ENCODE results near the gene RILPL2.
A peak's percentile ranks its signal among the peaks of the same experiment; 100 is the strongest.

Gene RILPL2

DNA sequence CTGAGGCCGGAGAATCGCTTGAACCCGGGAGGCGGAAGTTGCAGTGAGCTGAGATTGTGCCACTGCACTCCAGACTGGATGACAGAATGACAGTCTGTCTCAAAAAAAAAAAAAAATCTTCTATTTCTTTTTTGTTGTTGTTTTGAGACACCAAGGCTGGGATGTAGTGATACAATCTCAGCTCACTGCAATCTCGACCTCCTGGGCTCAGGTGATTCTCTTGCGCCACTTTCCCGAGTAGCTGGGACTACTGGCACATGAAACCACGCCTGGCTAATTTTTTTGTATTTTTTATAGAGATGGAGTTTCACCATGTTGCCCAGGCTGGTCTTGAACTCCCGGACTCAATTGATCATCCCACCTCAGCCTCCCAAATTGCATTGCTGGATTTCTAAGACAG, 14.2 kb upstream of the RILPL2 start:
- Histone ChIP-seq H3K4me3 (ENCODE audit: low read depth, low read length) (no peak overlapping the region), H3K9ac (no peak overlapping the region), H2AFZ (peak overlapping the region; percentile 38), H3K9me3 (ENCODE audit: control insufficient read depth, low read length) (no peaks in the 10 kb centered on the region), H3K4me2 (ENCODE audit: low read length) (no peak overlapping the region), H3K4me1 (peaks cover 7% of the 10 kb centered on the region), H3K36me3 (ENCODE audit: control insufficient read depth, insufficient read depth, low read length) (no peaks in the 10 kb centered on the region), H3K79me2 (no peaks in the 10 kb centered on the region), H3K27ac (no peak overlapping the region), H3K27me3 (ENCODE audit: control insufficient read depth, insufficient read depth, low read length) (no peaks in the 10 kb centered on the region)
- TF ChIP-seq, protein P1, sequence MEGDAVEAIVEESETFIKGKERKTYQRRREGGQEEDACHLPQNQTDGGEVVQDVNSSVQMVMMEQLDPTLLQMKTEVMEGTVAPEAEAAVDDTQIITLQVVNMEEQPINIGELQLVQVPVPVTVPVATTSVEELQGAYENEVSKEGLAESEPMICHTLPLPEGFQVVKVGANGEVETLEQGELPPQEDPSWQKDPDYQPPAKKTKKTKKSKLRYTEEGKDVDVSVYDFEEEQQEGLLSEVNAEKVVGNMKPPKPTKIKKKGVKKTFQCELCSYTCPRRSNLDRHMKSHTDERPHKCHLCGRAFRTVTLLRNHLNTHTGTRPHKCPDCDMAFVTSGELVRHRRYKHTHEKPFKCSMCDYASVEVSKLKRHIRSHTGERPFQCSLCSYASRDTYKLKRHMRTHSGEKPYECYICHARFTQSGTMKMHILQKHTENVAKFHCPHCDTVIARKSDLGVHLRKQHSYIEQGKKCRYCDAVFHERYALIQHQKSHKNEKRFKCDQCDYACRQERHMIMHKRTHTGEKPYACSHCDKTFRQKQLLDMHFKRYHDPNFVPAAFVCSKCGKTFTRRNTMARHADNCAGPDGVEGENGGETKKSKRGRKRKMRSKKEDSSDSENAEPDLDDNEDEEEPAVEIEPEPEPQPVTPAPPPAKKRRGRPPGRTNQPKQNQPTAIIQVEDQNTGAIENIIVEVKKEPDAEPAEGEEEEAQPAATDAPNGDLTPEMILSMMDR (IDR thresholded peaks at IDR 0.05): no peak

DNA sequence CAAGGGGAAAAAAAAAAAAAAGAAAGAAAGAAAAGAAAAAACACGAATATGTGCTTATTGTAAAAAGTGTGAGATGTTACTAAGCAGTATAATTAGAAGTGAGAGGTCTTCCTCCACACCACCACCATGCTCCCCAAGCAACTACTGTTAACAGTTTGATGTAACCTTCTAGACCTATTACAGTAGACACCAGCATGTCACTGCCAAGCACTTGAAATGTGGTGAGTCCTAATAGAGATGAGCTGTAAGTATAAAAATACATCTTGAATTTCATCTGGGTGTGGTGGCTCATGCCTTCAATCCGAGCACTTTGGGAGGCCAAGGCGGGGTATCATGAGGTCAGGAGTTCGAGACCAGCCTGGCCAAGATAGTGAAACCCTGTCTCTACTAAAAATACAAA, 13.4 kb upstream of the RILPL2 start:
- H3K36me3 ChIP-seq (ENCODE audit: control insufficient read depth, insufficient read depth, low read length): no peaks in the 10 kb centered on the region

DNA sequence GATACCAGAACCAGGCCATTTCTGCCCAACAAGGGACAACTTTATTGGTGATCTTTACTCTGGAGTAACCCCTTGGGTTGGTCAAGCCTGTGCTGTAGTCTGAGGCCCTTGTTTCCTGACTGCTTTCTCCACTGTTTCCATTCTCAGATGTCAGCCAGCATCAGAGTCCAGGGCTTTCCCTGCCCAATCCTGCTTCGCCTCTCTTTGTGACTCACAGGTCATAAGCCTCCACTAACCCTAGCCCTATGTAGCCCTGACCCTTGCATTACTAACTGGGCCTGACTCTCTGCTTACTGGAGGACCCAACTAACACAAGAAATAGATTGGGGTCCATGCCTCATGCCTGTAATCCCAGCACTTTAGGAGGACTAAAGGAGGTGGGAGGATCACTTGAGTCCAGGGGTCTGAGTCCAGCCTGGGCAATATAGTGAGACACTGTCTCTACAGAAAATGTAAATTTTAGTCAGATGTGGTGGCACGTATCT, 12.8 kb upstream of the RILPL2 start:
- Histone ChIP-seq H3K9ac (no peak overlapping the region), H3K4me3 (ENCODE audit: low read depth, low read length) (no peak overlapping the region), H3K4me2 (ENCODE audit: low read length) (no peak overlapping the region), H3K79me2 (no peaks in the 10 kb centered on the region), H3K27me3 (ENCODE audit: control insufficient read depth, insufficient read depth, low read length) (no peaks in the 10 kb centered on the region), H3K9me3 (ENCODE audit: control insufficient read depth, low read length) (no peaks in the 10 kb centered on the region), H3K27ac (no peak overlapping the region), H2AFZ (no peak overlapping the region), H3K36me3 (ENCODE audit: control insufficient read depth, insufficient read depth, low read length) (no peaks in the 10 kb centered on the region), H3K4me1 (peaks cover 14% of the 10 kb centered on the region)
- TF ChIP-seq, protein P1 (IDR thresholded peaks at IDR 0.05): no peak

More for the DNA sequence above, 13.4 kb upstream of the RILPL2 start:
- H3K9ac ChIP-seq: no peak overlapping the region
- no peak overlapping the region for H3K4me2 ChIP-seq (ENCODE audit: low read length)
- H3K27ac ChIP-seq: no peak overlapping the region
- peaks cover 10% of the 10 kb centered on the region for H3K4me1 ChIP-seq
- H2AFZ ChIP-seq: no peak overlapping the region
- no peaks in the 10 kb centered on the region for H3K79me2 ChIP-seq
- TF ChIP-seq, protein P1 (IDR thresholded peaks at IDR 0.05): no peak
- no peaks in the 10 kb centered on the region for H3K27me3 ChIP-seq (ENCODE audit: control insufficient read depth, insufficient read depth, low read length)
- H3K9me3 ChIP-seq (ENCODE audit: control insufficient read depth, low read length): no peaks in the 10 kb centered on the region
- no peak overlapping the region for H3K4me3 ChIP-seq (ENCODE audit: low read depth, low read length)

DNA sequence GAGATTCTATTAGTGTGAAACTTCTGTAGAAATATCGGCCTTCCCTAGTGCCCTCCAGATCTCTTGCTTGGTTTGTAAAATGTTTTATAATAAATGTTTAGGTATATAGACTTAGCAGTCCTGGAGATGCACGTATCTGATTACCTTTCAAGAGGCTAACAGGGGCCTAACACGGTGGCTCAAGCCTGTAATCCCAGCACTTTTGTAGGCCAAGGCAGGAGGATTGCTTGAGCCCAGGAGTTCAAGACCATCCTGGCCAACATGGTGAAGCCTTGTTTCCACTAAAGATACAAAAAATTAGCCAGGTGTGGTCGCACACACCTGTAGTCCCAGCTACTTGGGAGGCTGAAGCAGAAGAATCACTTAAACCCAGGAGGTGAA, 9.8 kb upstream of the RILPL2 start:
- no peak overlapping the region for H3K4me2 ChIP-seq (ENCODE audit: low read length)
- H3K79me2 ChIP-seq: no peaks in the 10 kb centered on the region
- H2AFZ ChIP-seq: peak overlapping the region; percentile 82
- peaks cover 14% of the 10 kb centered on the region for H3K4me1 ChIP-seq
- H3K9me3 ChIP-seq (ENCODE audit: control insufficient read depth, low read length): no peaks in the 10 kb centered on the region
- H3K27me3 ChIP-seq (ENCODE audit: control insufficient read depth, insufficient read depth, low read length): no peaks in the 10 kb centered on the region
- H3K9ac ChIP-seq: no peak overlapping the region
- H3K36me3 ChIP-seq (ENCODE audit: control insufficient read depth, insufficient read depth, low read length): no peaks in the 10 kb centered on the region
- TF ChIP-seq, protein P1 (IDR thresholded peaks at IDR 0.05): no peak
- no peak overlapping the region for H3K4me3 ChIP-seq (ENCODE audit: low read depth, low read length)
- H3K27ac ChIP-seq: peak overlapping the region; percentile 64
